Activated naive CD8-positive, alpha-beta T cell treated with anti-CD3 and anti-CD28 coated beads, Interleukin-2, amount 50 U/mL, for 16 hours (primary cell): Measurements from ENCODE around the gene CUBN.

Source experiments
- DNase-seq: peaks from one replicate; pipeline ENCODE4 v3.0.0-alpha.2; 2020; ENCODE audit warnings: low read depth, low spot score

Gene CUBN

GRCh38 chr10:16789261-16789660 lies 340.4 kb downstream of the CUBN start:
- DNase-seq, result no peak

GRCh38 chr10:16788778-16789177 lies 340.8 kb downstream of the CUBN start:
- no peak for DNase-seq

- no peak for DNase-seq
Observed at GRCh38 chr10:16788125-16788524, 341.5 kb downstream of the CUBN start.

GRCh38 chr10:16787361-16787791 lies 342.2 kb downstream of the CUBN start:
- peak; percentile 21 for DNase-seq

GRCh38 chr10:16780338-16780880 lies 349.2 kb downstream of the CUBN start:
- no peak for DNase-seq

GRCh38 chr10:16779384-16779915 lies 350.2 kb downstream of the CUBN start:
- peak; percentile 61 for DNase-seq

- no peak for DNase-seq
Observed at GRCh38 chr10:16777473-16778370, 351.9 kb downstream of the CUBN start.

GRCh38 chr10:16776896-16777295 lies 352.7 kb downstream of the CUBN start:
- no peak for DNase-seq
